Ishikawa (cell line): ENCODE results near the gene NLGN4X.

Source experiments
- CEBPB ChIP-seq: IDR thresholded peaks from 2 replicates; pipeline ENCODE4 v1.6.1; 2012
- NFIC ChIP-seq: IDR thresholded peaks from 2 replicates; pipeline ENCODE4 v1.6.1; 2012
- TF ChIP-seq, protein P1 (sequence below): IDR thresholded peaks from 2 replicates; pipeline ENCODE4 v1.6.1; 2012; ENCODE audit warnings: low read depth, mild to moderate bottlenecking

DNA sequence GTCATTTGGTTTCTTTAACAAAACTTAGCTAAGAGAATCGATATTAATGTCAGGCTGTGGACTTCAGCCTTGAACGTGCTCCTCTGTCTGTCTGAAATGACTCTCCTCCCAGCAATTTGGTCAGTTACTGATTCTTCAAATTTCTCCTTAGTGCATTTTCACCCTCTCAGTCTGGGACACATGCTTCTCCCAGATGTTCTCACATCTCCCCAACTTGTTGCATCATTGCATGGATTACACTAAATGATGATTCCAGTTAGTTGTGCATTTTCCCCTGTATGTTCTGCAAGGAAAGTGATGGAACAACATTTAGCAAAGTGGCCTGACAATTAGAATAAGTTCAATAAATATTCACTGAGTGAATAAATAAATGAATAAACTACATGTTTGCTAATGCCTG lies 94.4 kb downstream of the NLGN4X start:
- TF ChIP-seq, protein P1, sequence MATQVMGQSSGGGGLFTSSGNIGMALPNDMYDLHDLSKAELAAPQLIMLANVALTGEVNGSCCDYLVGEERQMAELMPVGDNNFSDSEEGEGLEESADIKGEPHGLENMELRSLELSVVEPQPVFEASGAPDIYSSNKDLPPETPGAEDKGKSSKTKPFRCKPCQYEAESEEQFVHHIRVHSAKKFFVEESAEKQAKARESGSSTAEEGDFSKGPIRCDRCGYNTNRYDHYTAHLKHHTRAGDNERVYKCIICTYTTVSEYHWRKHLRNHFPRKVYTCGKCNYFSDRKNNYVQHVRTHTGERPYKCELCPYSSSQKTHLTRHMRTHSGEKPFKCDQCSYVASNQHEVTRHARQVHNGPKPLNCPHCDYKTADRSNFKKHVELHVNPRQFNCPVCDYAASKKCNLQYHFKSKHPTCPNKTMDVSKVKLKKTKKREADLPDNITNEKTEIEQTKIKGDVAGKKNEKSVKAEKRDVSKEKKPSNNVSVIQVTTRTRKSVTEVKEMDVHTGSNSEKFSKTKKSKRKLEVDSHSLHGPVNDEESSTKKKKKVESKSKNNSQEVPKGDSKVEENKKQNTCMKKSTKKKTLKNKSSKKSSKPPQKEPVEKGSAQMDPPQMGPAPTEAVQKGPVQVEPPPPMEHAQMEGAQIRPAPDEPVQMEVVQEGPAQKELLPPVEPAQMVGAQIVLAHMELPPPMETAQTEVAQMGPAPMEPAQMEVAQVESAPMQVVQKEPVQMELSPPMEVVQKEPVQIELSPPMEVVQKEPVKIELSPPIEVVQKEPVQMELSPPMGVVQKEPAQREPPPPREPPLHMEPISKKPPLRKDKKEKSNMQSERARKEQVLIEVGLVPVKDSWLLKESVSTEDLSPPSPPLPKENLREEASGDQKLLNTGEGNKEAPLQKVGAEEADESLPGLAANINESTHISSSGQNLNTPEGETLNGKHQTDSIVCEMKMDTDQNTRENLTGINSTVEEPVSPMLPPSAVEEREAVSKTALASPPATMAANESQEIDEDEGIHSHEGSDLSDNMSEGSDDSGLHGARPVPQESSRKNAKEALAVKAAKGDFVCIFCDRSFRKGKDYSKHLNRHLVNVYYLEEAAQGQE, result no peak
- TF ChIP-seq NFIC (no peak), CEBPB (no peak)
